Spleen (tissue), 11 donors: ENCODE data around the gene RFTN1. TPM values are rescaled to one million over a fixed set of nuclear protein-coding genes. Genes with fewer than 3 reads are reported as not detected.

Source experiments
- DNase-seq: peaks from one replicate; pipeline ENCODE4 v3.0.0-alpha.2; 2020
- H3K27ac ChIP-seq, 8 donors: fragments of 200-600 bp; sonication (generic) in 7 of 8; 1 replicate in 4 of 8; 2 replicates in 4 of 8; pipeline versions ENCODE4 v1.5.0 to v1.8.0; 2016 to 2021; ENCODE audit warnings: inconsistent platforms in 4 of 8, mild to moderate bottlenecking in 4 of 8, moderate library complexity in 1 of 8
- H3K27me3 ChIP-seq, 7 donors: fragments of 200-600 bp; sonication (generic) in 6 of 7; replicated peaks in 1 of 7; 1 replicate in 4 of 7; 2 replicates in 3 of 7; pipeline versions ENCODE4 v1.5.0 to v1.8.0; 2016 to 2021; ENCODE audit warnings: inconsistent platforms in 3 of 7, mild to moderate bottlenecking in 1 of 7
- H3K36me3 ChIP-seq, 6 donors: fragments of 200-600 bp; sonication (generic) in 5 of 6; 1 replicate in 4 of 6; 2 replicates in 2 of 6; pipeline versions ENCODE4 v1.5.0 to v1.8.0; 2016 to 2021; ENCODE audit warnings: inconsistent platforms in 2 of 6
- H3K4me1 ChIP-seq, 6 donors: fragments of 200-600 bp; sonication (generic) in 5 of 6; 1 replicate in 3 of 6; 2 replicates in 3 of 6; pipeline versions ENCODE4 v1.5.0 to v1.8.0; 2016 to 2021; ENCODE audit warnings: inconsistent platforms in 3 of 6
- H3K4me3 ChIP-seq, 8 donors: fragments of 200-600 bp; sonication (generic) in 7 of 8; 1 replicate in 4 of 8; 2 replicates in 4 of 8; pipeline versions ENCODE4 v1.5.0 to v1.8.0; 2016 to 2021; ENCODE audit warnings: inconsistent platforms in 4 of 8, mild to moderate bottlenecking in 4 of 8, moderate library complexity in 2 of 8
- H3K9me3 ChIP-seq, 8 donors: fragments of 200-600 bp; sonication (generic) in 7 of 8; 1 replicate in 4 of 8; 2 replicates in 4 of 8; pipeline versions ENCODE4 v1.5.0 to v1.8.0; 2016 to 2021; ENCODE audit warnings: inconsistent platforms in 4 of 8
- POLR2A ChIP-seq, 3 donors: fragments of 450-650 bp; IDR thresholded peaks; one replicate each; pipeline ENCODE4 v1.5.1; 2017; ENCODE audit warnings: antibody characterized with exemption in 3 of 3, mild to moderate bottlenecking in 1 of 3
- POLR2AphosphoS5 ChIP-seq, 3 donors: sonication (generic); formaldehyde crosslinking; IDR thresholded peaks; one replicate each; pipeline ENCODE4 v1.5.1; 2017; ENCODE audit warnings: antibody characterized with exemption in 3 of 3
- WGBS, 5 donors: extraction: QIAGEN DNeasy Blood & Tissue Kit in 3 of 5; methylation state at CpG; one replicate each; pipeline versions ENCODE4 v1.1.5 to v1.1.7; 2013 to 2018; 5-methylcytosine and 5-hydroxymethylcytosine counted together
- intact Hi-C: fragments of 100-400 bp; cut with DNase I; formaldehyde crosslinking; loops from one replicate; pipeline ENCODE4 v1.15.0; 2023; ENCODE audit warnings: low total_unique reads
- polyA plus RNA-seq, 3 donors: library from polyadenylated mRNA; stranded (reverse); fragments of 200-250 nt; gene quantifications; one replicate each; pipeline ENCODE4 v1.2.1, GENCODE V29; 2013
- total RNA-seq, 7 donors: library from RNA; depleted of rRNA in 3 of 7; stranded (reverse); fragments of >200 nt in 3 of 7; fragmentation: NEBNext Ultra II Directional in 4 of 7; extraction: Animal tissue kit (Norgen Biotek cat#: 25700) in 4 of 7; gene quantifications; one replicate each; pipeline versions ENCODE4 v1.1.0 to v1.2.1, GENCODE V29; 2016 to 2021
- TF ChIP-seq, protein P1 (sequence below), 11 experiments: fragments of 200-600 bp in 7 of 11; fragments of 450-650 bp in 4 of 11; sonication (generic) in 4 of 11; IDR thresholded peaks in 8 of 11; conservative IDR thresholded peaks in 3 of 11; 1 replicate in 7 of 11; 2 replicates in 4 of 11; pipeline versions ENCODE4 v1.4.0 to v1.8.0; 2016 to 2021; ENCODE audit warnings: antibody characterized with exemption in 11 of 11, inconsistent platforms in 4 of 11, mild to moderate bottlenecking in 1 of 11
- donor health status: healthy with polysubstance abuse.
- donor health status: DM: no; HTN: no; CAD: no; lungs with moderate emphysema.
- donor health status: DM: no; HTN: no; CAD: no.
- donor health status: Bipolar disorder and iron deficiency.
- donor health status: healthy.
- donor health status: DM: no; HTN: no; CAD: no.
- donor health status: DM: yes; HTN: yes; CAD: no.

RFTN1 gene
- total and polyA plus RNA-seq, 10 donors, result 30.4 to 106 (median 75.3) TPM

DNA sequence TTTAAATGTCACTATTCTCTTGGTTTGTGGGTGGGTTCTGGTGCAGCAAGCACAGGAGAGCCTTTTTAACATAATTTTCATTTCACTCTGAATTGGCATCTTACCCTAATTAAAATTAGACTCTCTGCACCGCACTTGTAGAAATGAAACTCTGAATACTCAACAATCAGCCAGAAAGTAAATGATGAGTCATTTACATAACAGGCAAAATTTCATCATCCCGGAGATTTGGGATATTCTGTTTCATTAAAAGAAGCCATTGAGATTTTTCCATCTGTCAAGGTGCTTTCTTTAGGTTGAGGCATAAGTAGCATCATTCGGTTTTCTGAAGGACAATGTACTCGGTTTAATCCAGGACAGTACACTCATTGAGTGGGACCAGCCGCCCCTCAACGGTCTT, 111.0 kb downstream of the RFTN1 start:
- Histone ChIP-seq H3K4me3 (no peak overlapping the region), H3K27me3 (no peaks in the 10 kb centered on the region), H3K9me3 (no peaks in the 10 kb centered on the region), H3K4me1 (peaks cover 0 to 32% (median 14%) of the 10 kb centered on the region in 6 donors), H3K27ac (peak overlapping the region in 3 of 8 donors; percentile 5 to 71 (median 68)), H3K36me3 (peaks cover 0 to 25% (median 0%) of the 10 kb centered on the region in 6 donors)
- 84 to 89% (median 88%) methylated on average over 6 of the region's 6 CpGs for WGBS, 5 donors
- intact Hi-C loops, result no loop called here
- TF ChIP-seq, protein P1, sequence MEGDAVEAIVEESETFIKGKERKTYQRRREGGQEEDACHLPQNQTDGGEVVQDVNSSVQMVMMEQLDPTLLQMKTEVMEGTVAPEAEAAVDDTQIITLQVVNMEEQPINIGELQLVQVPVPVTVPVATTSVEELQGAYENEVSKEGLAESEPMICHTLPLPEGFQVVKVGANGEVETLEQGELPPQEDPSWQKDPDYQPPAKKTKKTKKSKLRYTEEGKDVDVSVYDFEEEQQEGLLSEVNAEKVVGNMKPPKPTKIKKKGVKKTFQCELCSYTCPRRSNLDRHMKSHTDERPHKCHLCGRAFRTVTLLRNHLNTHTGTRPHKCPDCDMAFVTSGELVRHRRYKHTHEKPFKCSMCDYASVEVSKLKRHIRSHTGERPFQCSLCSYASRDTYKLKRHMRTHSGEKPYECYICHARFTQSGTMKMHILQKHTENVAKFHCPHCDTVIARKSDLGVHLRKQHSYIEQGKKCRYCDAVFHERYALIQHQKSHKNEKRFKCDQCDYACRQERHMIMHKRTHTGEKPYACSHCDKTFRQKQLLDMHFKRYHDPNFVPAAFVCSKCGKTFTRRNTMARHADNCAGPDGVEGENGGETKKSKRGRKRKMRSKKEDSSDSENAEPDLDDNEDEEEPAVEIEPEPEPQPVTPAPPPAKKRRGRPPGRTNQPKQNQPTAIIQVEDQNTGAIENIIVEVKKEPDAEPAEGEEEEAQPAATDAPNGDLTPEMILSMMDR (IDR thresholded peaks at IDR 0.05 in 8 of 11, conservative IDR thresholded peaks at IDR 0.05 in 3 of 11), result no peak
- TF ChIP-seq POLR2AphosphoS5 (IDR thresholded peaks at IDR 0.05), result no peak
- TF ChIP-seq POLR2A (IDR thresholded peaks at IDR 0.05), result no peak
- DNase-seq, result no peak

GRCh38 chr3:16401273-16401672, 112.2 kb downstream of the RFTN1 start:
- intact Hi-C loops, result no loop called here

DNA sequence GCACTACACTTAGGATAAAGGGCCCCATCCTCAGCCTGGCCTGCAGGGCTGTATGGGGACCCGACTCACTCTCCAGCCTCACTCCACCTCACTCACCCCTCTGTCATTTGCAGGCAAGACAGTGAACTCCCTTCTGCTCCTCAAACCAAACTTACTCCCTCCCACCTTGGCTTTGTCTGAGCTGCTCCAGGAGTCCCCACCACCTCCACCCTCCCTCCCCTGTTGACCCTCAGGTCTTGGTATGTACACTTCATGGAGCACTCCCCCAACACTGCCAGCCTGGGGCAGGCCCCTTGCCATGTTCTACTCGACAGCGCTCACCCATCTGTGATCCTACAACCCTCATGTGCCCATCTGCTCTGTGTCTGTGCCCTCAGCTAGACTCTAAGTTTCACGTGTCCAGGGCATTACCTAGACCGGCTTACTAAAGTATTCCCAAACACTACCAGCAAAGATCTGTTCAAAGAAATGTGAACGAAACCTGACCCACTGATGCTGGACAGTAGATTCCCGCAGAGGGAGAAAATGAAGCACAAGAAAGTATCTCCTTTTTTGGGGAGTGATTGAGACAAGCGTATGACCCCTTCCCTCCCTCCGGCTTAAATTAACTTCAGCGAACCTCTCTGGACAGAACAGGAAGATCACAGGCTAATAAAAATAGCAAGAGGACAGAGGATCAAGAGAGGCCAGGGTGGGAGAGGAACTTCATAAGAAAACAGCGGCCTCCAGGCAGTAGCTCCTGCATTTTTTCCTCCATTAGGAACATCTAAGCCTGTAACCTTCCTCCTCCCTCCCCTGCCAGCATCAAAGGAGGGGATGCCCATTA, 113.2 kb downstream of the RFTN1 start:
- intact Hi-C loops, result no loop called here
- TF ChIP-seq POLR2AphosphoS5 (IDR thresholded peaks at IDR 0.05) (peak in 1 of 3 donors; percentile 17), POLR2A (IDR thresholded peaks at IDR 0.05) (no peak)
- no peak for DNase-seq
- Histone ChIP-seq H3K4me1 (peaks cover 0 to 27% (median 14%) of the 10 kb centered on the region in 6 donors), H3K27me3 (no peaks in the 10 kb centered on the region), H3K9me3 (no peaks in the 10 kb centered on the region), H3K36me3 (peaks cover 0 to 16% (median 0%) of the 10 kb centered on the region in 6 donors), H3K27ac (peak overlapping the region in 7 of 8 donors; percentile 51 to 77 (median 64)), H3K4me3 (no peak overlapping the region)
- 82 to 88% (median 85%) methylated on average over 11 of the region's 11 CpGs for WGBS, 5 donors

More at GRCh38 chr3:16401273-16401672, 112.2 kb downstream of the RFTN1 start:
- H3K9me3 ChIP-seq, result no peaks in the 10 kb centered on the region
- TF ChIP-seq, protein P1 (IDR thresholded peaks at IDR 0.05 in 8 of 11, conservative IDR thresholded peaks at IDR 0.05 in 3 of 11), result no peak
- TF ChIP-seq POLR2A (IDR thresholded peaks at IDR 0.05) (no peak), POLR2AphosphoS5 (IDR thresholded peaks at IDR 0.05) (no peak)
- 82 to 93% (median 87%) methylated on average over 5 of the region's 5 CpGs for WGBS, 5 donors
- peaks cover 0 to 26% (median 14%) of the 10 kb centered on the region in 6 donors for H3K4me1 ChIP-seq
- DNase-seq, result no peak
- H3K27me3 ChIP-seq, result no peaks in the 10 kb centered on the region
- H3K4me3 ChIP-seq, result no peak overlapping the region
- peak overlapping the region in 7 of 8 donors; percentile 51 to 77 (median 64) for H3K27ac ChIP-seq
- peaks cover 0 to 22% (median 0%) of the 10 kb centered on the region in 6 donors for H3K36me3 ChIP-seq

- DNase-seq, result no peak
- TF ChIP-seq, protein P1 (IDR thresholded peaks at IDR 0.05 in 8 of 11, conservative IDR thresholded peaks at IDR 0.05 in 3 of 11), result peak in 1 of 11 experiments; percentile 12
- peak in 2 of 3 donors; percentile 30 to 63 for TF ChIP-seq POLR2AphosphoS5 (IDR thresholded peaks at IDR 0.05)
- TF ChIP-seq POLR2A (IDR thresholded peaks at IDR 0.05), result no peak
- Histone ChIP-seq H3K4me1 (peaks cover 0 to 27% (median 14%) of the 10 kb centered on the region in 6 donors), H3K4me3 (no peak overlapping the region), H3K36me3 (peaks cover 0 to 11% (median 0%) of the 10 kb centered on the region in 6 donors), H3K27ac (peak overlapping the region in 7 of 8 donors; percentile 30 to 77 (median 64)), H3K9me3 (no peaks in the 10 kb centered on the region), H3K27me3 (no peaks in the 10 kb centered on the region)
- 56 to 78% (median 59%) methylated on average over 6 of the region's 6 CpGs for WGBS, 5 donors
- intact Hi-C loops, result no loop called here
These were observed 114.0 kb downstream of the RFTN1 start for GRCh38 chr3:16399473-16399872.
